GM06990 (cell line): ENCODE results near the gene CRYL1.
"Not testable (repeated sequence)": the region's sequence is repeated elsewhere in the genome, so short reads cannot be mapped to it uniquely, and the experiment has no call there.

Experiments used
- DNase-seq: peaks from one replicate; pipeline ENCODE4 v3.0.0-alpha.2; 2011; ENCODE audit not compliant: insufficient read length; ENCODE audit errors: extremely low read depth
- H3K27me3 ChIP-seq: replicated peaks from 2 replicates; pipeline ENCODE4 v1.6.0; 2011; ENCODE audit warnings: low read length; ENCODE audit not compliant: control insufficient read depth, insufficient read depth
- H3K36me3 ChIP-seq: 2 replicates; pipeline ENCODE4 v1.5.1; 2011; ENCODE audit warnings: low read length; ENCODE audit not compliant: control insufficient read depth, insufficient read depth
- H3K4me3 ChIP-seq: replicated peaks from 2 replicates; pipeline ENCODE4 v1.5.1; 2011; ENCODE audit warnings: low read depth, mild to moderate bottlenecking, control low read depth, low read length
- CTCF ChIP-seq: IDR thresholded peaks from 2 replicates; pipeline ENCODE4 v1.5.1; 2011; ENCODE audit warnings: low read length, control low read depth, mild to moderate bottlenecking, inconsistent platforms; ENCODE audit not compliant: insufficient read depth, poor library complexity, severe bottlenecking

The CRYL1 gene

GRCh38 chr13:20441056-20441455 lies 84.6 kb downstream of the CRYL1 start:
- no peak for TF ChIP-seq CTCF
- H3K27me3 ChIP-seq, result no peaks in the 10 kb centered on the region
- no peak overlapping the region for H3K4me3 ChIP-seq
- no peak for DNase-seq
- H3K36me3 ChIP-seq, result no peaks in the 10 kb centered on the region

GRCh38 chr13:20439261-20439660 lies 86.4 kb downstream of the CRYL1 start:
- H3K4me3 ChIP-seq, result no peak overlapping the region
- no peaks in the 10 kb centered on the region for H3K36me3 ChIP-seq
- H3K27me3 ChIP-seq, result no peaks in the 10 kb centered on the region
- DNase-seq, result no peak
- TF ChIP-seq CTCF, result no peak

- no peak for DNase-seq
- TF ChIP-seq CTCF, result no peak
- H3K36me3 ChIP-seq, result no peaks in the 10 kb centered on the region
- H3K4me3 ChIP-seq, result no peak overlapping the region
- H3K27me3 ChIP-seq, result no peaks in the 10 kb centered on the region
These were observed 86.9 kb downstream of the CRYL1 start for GRCh38 chr13:20438801-20439200.

GRCh38 chr13:20436505-20436904 lies 89.2 kb downstream of the CRYL1 start:
- Histone ChIP-seq H3K27me3 (no peaks in the 10 kb centered on the region), H3K36me3 (no peaks in the 10 kb centered on the region), H3K4me3 (no peak overlapping the region)
- no peak for DNase-seq
- no peak for TF ChIP-seq CTCF

- Histone ChIP-seq H3K36me3 (no peaks in the 10 kb centered on the region), H3K4me3 (no peak overlapping the region), H3K27me3 (no peaks in the 10 kb centered on the region)
- TF ChIP-seq CTCF, result no peak
- DNase-seq, result no peak
These were observed 89.9 kb downstream of the CRYL1 start for GRCh38 chr13:20435616-20436368.

GRCh38 chr13:20434210-20434609 lies 91.4 kb downstream of the CRYL1 start:
- H3K27me3 ChIP-seq, H3K36me3 ChIP-seq, H3K4me3 ChIP-seq, DNase-seq: not testable (repeated sequence)
